Activated CD8-positive, alpha-beta T cell treated with anti-CD3 and anti-CD28 coated beads for 36 hours (primary cell): Measurements from ENCODE around the gene CDHR3. TPM values are rescaled to one million over a fixed set of nuclear protein-coding genes. Genes with fewer than 3 reads are reported as not detected.

Experiments used
- ATAC-seq: fragments of 200-7000 bp; cut with Tn5 transposase; one replicate; pipeline ENCODE4 v1.10.0; 2021; ENCODE audit warnings: mild to moderate bottlenecking, moderate library complexity
- CTCF ChIA-PET: fragments of 350-600 bp; sonication (Branson Sonifier 250); formaldehyde crosslinking; loops from one replicate; lab custom pipeline; 2021; ENCODE audit warnings: antibody characterized with exemption; lab: Charles Lee
- POLR2A ChIA-PET: fragments of 350-600 bp; sonication (Branson Sonifier 250); formaldehyde crosslinking; loops from one replicate; lab custom pipeline; 2021; ENCODE audit warnings: antibody characterized with exemption; lab: Charles Lee
- DNase-seq: peaks from one replicate; pipeline ENCODE4 v3.0.0-alpha.2; 2020
- H3K27ac Mint-ChIP-seq: one replicate; pipeline ENCODE4 v1.8.0; 2021; ENCODE audit warnings: mild to moderate bottlenecking, mixed read lengths
- H3K27me3 Mint-ChIP-seq: one replicate; pipeline ENCODE4 v1.8.0; 2021; ENCODE audit warnings: mixed read lengths
- H3K36me3 Mint-ChIP-seq: one replicate; pipeline ENCODE4 v1.8.0; 2021; ENCODE audit warnings: low read depth, mixed read lengths
- H3K4me1 Mint-ChIP-seq: one replicate; pipeline ENCODE4 v1.8.0; 2021; ENCODE audit warnings: low read depth, mixed read lengths
- H3K4me3 Mint-ChIP-seq: one replicate; pipeline ENCODE4 v1.8.0; 2021; ENCODE audit warnings: mild to moderate bottlenecking, moderate library complexity, mixed read lengths
- H3K9me3 Mint-ChIP-seq: one replicate; pipeline ENCODE4 v1.8.0; 2021; ENCODE audit warnings: mixed read lengths
- intact Hi-C: fragments of 100-400 bp; cut with micrococcal nuclease; formaldehyde crosslinking; loops from one replicate; pipeline ENCODE4 v1.10.0; 2022
- total RNA-seq, 2 experiments: library from RNA; stranded (reverse); gene quantifications; one replicate each; pipeline ENCODE4 v1.2.3, GENCODE V29; 2021
- TF ChIP-seq, protein P1 (sequence below): fragments of 200-600 bp; IDR thresholded peaks from one replicate; pipeline ENCODE4 v1.8.0; 2022; ENCODE audit warnings: antibody characterized with exemption, mild to moderate bottlenecking

CDHR3 gene
- total RNA-seq, 2 experiments from 2014 or later = 0.58 to 0.74 TPM

- ATAC-seq = no peak
- peaks cover 1% of the 10 kb centered on the region for H3K27me3 Mint-ChIP-seq
- peaks cover 2% of the 10 kb centered on the region for H3K4me1 Mint-ChIP-seq
- no peak for DNase-seq
- H3K9me3 Mint-ChIP-seq = no peaks in the 10 kb centered on the region
- H3K4me3 Mint-ChIP-seq = no peak overlapping the region
- H3K27ac Mint-ChIP-seq = no peak overlapping the region
- ChIA-PET POLR2A (no interaction called here), CTCF (interaction anchor here (1.0 to 1.3 kb wide), 2 partner anchors 226 to 330 kb away, joined by 3 read pairs; no protein-coding TSS in a partner anchor)
- TF ChIP-seq, protein P1, sequence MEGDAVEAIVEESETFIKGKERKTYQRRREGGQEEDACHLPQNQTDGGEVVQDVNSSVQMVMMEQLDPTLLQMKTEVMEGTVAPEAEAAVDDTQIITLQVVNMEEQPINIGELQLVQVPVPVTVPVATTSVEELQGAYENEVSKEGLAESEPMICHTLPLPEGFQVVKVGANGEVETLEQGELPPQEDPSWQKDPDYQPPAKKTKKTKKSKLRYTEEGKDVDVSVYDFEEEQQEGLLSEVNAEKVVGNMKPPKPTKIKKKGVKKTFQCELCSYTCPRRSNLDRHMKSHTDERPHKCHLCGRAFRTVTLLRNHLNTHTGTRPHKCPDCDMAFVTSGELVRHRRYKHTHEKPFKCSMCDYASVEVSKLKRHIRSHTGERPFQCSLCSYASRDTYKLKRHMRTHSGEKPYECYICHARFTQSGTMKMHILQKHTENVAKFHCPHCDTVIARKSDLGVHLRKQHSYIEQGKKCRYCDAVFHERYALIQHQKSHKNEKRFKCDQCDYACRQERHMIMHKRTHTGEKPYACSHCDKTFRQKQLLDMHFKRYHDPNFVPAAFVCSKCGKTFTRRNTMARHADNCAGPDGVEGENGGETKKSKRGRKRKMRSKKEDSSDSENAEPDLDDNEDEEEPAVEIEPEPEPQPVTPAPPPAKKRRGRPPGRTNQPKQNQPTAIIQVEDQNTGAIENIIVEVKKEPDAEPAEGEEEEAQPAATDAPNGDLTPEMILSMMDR = no peak
- no peaks in the 10 kb centered on the region for H3K36me3 Mint-ChIP-seq
- intact Hi-C loops = no loop called here
Measured at GRCh38 chr7:105987046-105987445, 24.0 kb downstream of the CDHR3 start.

- CTCF ChIA-PET = interaction anchor here (1.0 to 1.6 kb wide), 2 partner anchors 22 to 111 kb away, joined by 3 to 4 read pairs; no protein-coding TSS in a partner anchor
- H3K9me3 Mint-ChIP-seq = no peaks in the 10 kb centered on the region
- DNase-seq (no peak), ATAC-seq (no peak)
- H3K36me3 Mint-ChIP-seq = no peaks in the 10 kb centered on the region
- POLR2A ChIA-PET = no interaction called here
- no peak overlapping the region for H3K4me3 Mint-ChIP-seq
- no peak overlapping the region for H3K27ac Mint-ChIP-seq
- peaks cover 1% of the 10 kb centered on the region for H3K27me3 Mint-ChIP-seq
- peaks cover 6% of the 10 kb centered on the region for H3K4me1 Mint-ChIP-seq
- TF ChIP-seq, protein P1 = no peak
- intact Hi-C loops = no loop called here
Measured at GRCh38 chr7:105988276-105988675, 25.2 kb downstream of the CDHR3 start.

DNA sequence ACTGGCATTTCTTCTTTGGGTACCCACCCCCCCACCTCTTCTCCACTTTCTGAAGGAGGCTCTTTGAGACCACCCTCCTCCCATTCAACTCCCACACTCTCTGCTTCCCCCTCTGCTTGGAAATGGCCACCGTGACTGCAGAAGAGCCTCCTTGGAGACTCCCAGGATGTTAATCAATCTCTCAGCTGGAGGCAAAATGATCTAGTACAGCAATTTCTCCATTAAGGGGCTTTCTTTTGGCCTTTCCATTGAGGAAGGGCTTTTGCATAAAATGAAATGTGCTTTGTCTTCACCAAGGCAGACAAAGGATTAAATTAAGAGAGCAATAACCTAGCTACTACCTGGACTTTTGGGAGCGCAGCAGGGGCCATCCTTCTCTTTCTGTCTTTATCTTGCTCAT lies 26.1 kb downstream of the CDHR3 start:
- H3K4me1 Mint-ChIP-seq = peaks cover 8% of the 10 kb centered on the region
- ATAC-seq (no peak), DNase-seq (no peak)
- H3K27me3 Mint-ChIP-seq = peaks cover 1% of the 10 kb centered on the region
- ChIA-PET POLR2A (interaction anchor here (0.5 to 1.1 kb wide), 3 partner anchors 23 to 298 kb away, joined by 3 read pairs; no protein-coding TSS in a partner anchor), CTCF (interaction anchor here (0.7 to 1.6 kb wide), 4 partner anchors 21 to 521 kb away, joined by 3 to 4 read pairs (median 3); no protein-coding TSS in a partner anchor)
- H3K4me3 Mint-ChIP-seq = no peak overlapping the region
- intact Hi-C loops = no loop called here
- no peaks in the 10 kb centered on the region for H3K36me3 Mint-ChIP-seq
- no peaks in the 10 kb centered on the region for H3K9me3 Mint-ChIP-seq
- no peak overlapping the region for H3K27ac Mint-ChIP-seq
- TF ChIP-seq, protein P1 = no peak

DNA sequence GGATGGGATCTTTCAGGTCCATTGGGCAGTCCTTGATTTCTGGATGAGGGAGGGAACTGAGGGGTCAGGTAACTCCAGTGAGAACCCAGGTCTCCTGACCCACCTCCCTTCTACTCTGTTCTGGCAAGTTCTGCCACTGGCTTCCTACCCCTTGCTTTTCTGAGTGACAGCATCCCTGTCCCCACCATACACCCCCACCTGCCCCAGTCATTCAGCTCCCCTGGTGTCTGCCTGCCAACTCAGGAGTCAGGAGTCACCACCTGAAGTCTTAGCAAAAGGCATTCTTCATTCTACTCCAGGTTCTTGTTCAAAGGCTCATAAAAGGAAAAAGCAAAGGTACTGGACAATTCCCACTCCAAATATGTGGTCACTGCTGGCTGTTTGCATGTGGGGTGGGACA lies 26.6 kb downstream of the CDHR3 start:
- CTCF ChIA-PET = interaction anchor here (0.7 to 1.2 kb wide), 3 partner anchors 65 to 520 kb away, joined by 3 read pairs; no protein-coding TSS in a partner anchor
- DNase-seq (no peak), ATAC-seq (no peak)
- no peaks in the 10 kb centered on the region for H3K36me3 Mint-ChIP-seq
- TF ChIP-seq, protein P1 = no peak
- intact Hi-C loops = no loop called here
- H3K27ac Mint-ChIP-seq = no peak overlapping the region
- peaks cover 1% of the 10 kb centered on the region for H3K27me3 Mint-ChIP-seq
- POLR2A ChIA-PET = interaction anchor here (0.8 to 1.1 kb wide), 2 partner anchors 24 to 298 kb away, joined by 3 read pairs; no protein-coding TSS in a partner anchor
- H3K9me3 Mint-ChIP-seq = no peaks in the 10 kb centered on the region
- peaks cover 8% of the 10 kb centered on the region for H3K4me1 Mint-ChIP-seq
- H3K4me3 Mint-ChIP-seq = no peak overlapping the region

DNA sequence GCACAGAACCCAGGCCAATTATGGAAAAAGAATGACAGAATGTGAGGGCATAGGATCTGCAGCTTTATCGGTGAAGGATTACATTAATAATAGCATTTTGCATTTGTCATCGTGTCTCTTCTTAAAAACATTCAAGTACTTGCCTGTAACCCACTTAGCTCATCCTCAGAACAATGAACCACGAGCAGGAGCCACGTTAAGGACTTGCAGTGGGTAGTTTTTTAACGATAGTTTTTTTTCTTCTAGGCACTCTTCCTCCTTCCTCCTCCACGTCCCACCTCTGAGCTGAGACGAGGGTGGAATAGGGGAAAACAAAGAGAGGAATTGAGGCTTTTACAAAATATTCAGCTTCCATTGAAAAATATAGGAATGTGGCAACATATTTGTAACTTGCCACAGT lies 27.1 kb downstream of the CDHR3 start:
- peaks cover 1% of the 10 kb centered on the region for H3K27me3 Mint-ChIP-seq
- H3K27ac Mint-ChIP-seq = no peak overlapping the region
- H3K9me3 Mint-ChIP-seq = no peaks in the 10 kb centered on the region
- H3K36me3 Mint-ChIP-seq = no peaks in the 10 kb centered on the region
- peaks cover 8% of the 10 kb centered on the region for H3K4me1 Mint-ChIP-seq
- TF ChIP-seq, protein P1 = no peak
- intact Hi-C loops = no loop called here
- DNase-seq (no peak), ATAC-seq (no peak)
- ChIA-PET CTCF (interaction anchor here (1.2 kb wide), 1 partner anchor 65 kb away, joined by 3 read pairs; no protein-coding TSS in a partner anchor), POLR2A (interaction anchor here (1.1 kb wide), 1 partner anchor 299 kb away, joined by 3 read pairs; no protein-coding TSS in a partner anchor)
- no peak overlapping the region for H3K4me3 Mint-ChIP-seq
